Astrocyte (in vitro differentiated cells and primary cell): Measurements from ENCODE around the gene TWIST2. TPM values are rescaled to one million over a fixed set of nuclear protein-coding genes. Genes with fewer than 3 reads are reported as not detected.

Experiments used
- DNase-seq: peaks from one replicate; pipeline ENCODE4 v3.0.0-alpha.2; 2010; ENCODE audit warnings: low read depth
- FAIRE-seq: peaks from 2 replicates; lab custom pipeline; 2011; peaks lifted over from hg19 to GRCh38; lab: Jason Lieb, UNC
- H2AFZ ChIP-seq: 2 replicates; pipeline ENCODE4 v1.6.0; 2012; ENCODE audit warnings: low read depth, low read length, inconsistent platforms
- H3K27ac ChIP-seq: 2 replicates; pipeline ENCODE4 v1.5.1; 2011; ENCODE audit warnings: low read depth, low read length, inconsistent platforms
- H3K27me3 ChIP-seq: 2 replicates; pipeline ENCODE4 v1.6.0; 2011; ENCODE audit warnings: low read length, inconsistent platforms; ENCODE audit not compliant: insufficient read depth
- H3K36me3 ChIP-seq: 2 replicates; pipeline ENCODE4 v1.5.1; 2011; ENCODE audit warnings: low read length, inconsistent platforms; ENCODE audit not compliant: insufficient read depth
- H3K4me1 ChIP-seq: 2 replicates; pipeline ENCODE4 v1.5.1; 2011; ENCODE audit warnings: low read length, inconsistent platforms; ENCODE audit not compliant: insufficient read depth
- H3K4me2 ChIP-seq: 2 replicates; pipeline ENCODE4 v1.6.0; 2012; ENCODE audit warnings: low read length, inconsistent platforms
- H3K4me3 ChIP-seq: 2 replicates; pipeline ENCODE4 v1.5.1; 2011; ENCODE audit warnings: low read depth, mild to moderate bottlenecking, low read length, inconsistent platforms; ENCODE audit not compliant: insufficient read depth
- H3K79me2 ChIP-seq: 2 replicates; pipeline ENCODE4 v1.6.0; 2012; ENCODE audit warnings: mild to moderate bottlenecking, low read length, inconsistent platforms; ENCODE audit not compliant: insufficient read depth
- H3K9ac ChIP-seq: 2 replicates; pipeline ENCODE4 v1.6.0; 2012; ENCODE audit warnings: mild to moderate bottlenecking, low read length, inconsistent platforms
- H3K9me3 ChIP-seq: 2 replicates; pipeline ENCODE4 v1.5.1; 2012; ENCODE audit warnings: low read depth, mild to moderate bottlenecking, low read length, inconsistent platforms; ENCODE audit not compliant: insufficient read depth
- H4K20me1 ChIP-seq: 2 replicates; pipeline ENCODE4 v1.6.0; 2012; ENCODE audit warnings: low read length, inconsistent platforms; ENCODE audit not compliant: insufficient read depth
- H3K27ac Mint-ChIP-seq: one replicate; pipeline ENCODE4 v1.8.0; 2021; ENCODE audit warnings: mild to moderate bottlenecking, mixed read lengths; ENCODE audit not compliant: unreplicated experiment
- H3K27me3 Mint-ChIP-seq: one replicate; pipeline ENCODE4 v1.8.0; 2021; ENCODE audit warnings: low read depth, mixed read lengths; ENCODE audit not compliant: unreplicated experiment
- H3K36me3 Mint-ChIP-seq: one replicate; pipeline ENCODE4 v1.8.0; 2021; ENCODE audit warnings: low read depth, mixed read lengths; ENCODE audit not compliant: unreplicated experiment
- H3K4me1 Mint-ChIP-seq: one replicate; pipeline ENCODE4 v1.8.0; 2021; ENCODE audit warnings: low read depth, mixed read lengths; ENCODE audit not compliant: unreplicated experiment
- H3K4me3 Mint-ChIP-seq: one replicate; pipeline ENCODE4 v1.8.0; 2021; ENCODE audit warnings: mild to moderate bottlenecking, moderate library complexity, mixed read lengths; ENCODE audit not compliant: unreplicated experiment
- H3K9me3 Mint-ChIP-seq: one replicate; pipeline ENCODE4 v1.8.0; 2021; ENCODE audit warnings: mild to moderate bottlenecking, mixed read lengths; ENCODE audit not compliant: unreplicated experiment
- CTCF ChIP-seq: IDR thresholded peaks from 2 replicates; pipeline ENCODE4 v1.5.1; 2011; ENCODE audit warnings: low read depth, mild to moderate bottlenecking, inconsistent platforms, low read length, moderate library complexity; ENCODE audit not compliant: insufficient read depth
- EZH2 ChIP-seq: IDR thresholded peaks from 2 replicates; pipeline ENCODE4 v1.6.1; 2012; ENCODE audit warnings: mild to moderate bottlenecking, low read length, inconsistent platforms; ENCODE audit not compliant: insufficient read depth
- total RNA-seq: library from RNA; stranded (reverse); gene quantifications from 2 replicates; pipeline ENCODE4 v1.2.1, GENCODE V29; 2021

TWIST2 gene
- total RNA-seq, 1 donor from 2014 or later, result 3.2 TPM

GRCh38 chr2:238845583-238846377, 2.1 kb upstream of the TWIST2 start:
- H3K79me2 ChIP-seq, result peaks cover 38% of the 10 kb centered on the region
- H2AFZ ChIP-seq, result peak overlapping the region; percentile 42
- no peaks in the 10 kb centered on the region for H3K9me3 ChIP-seq

GRCh38 chr2:238846378-238846627, 1.6 kb upstream of the TWIST2 start:
- Histone ChIP-seq H3K4me2 (peak overlapping the region; percentile 97), H3K9ac (peak overlapping the region; percentile 83), H3K27me3 (peaks cover 3% of the 10 kb centered on the region), H3K4me3 (peak overlapping the region; percentile 93), H3K36me3 (no peaks in the 10 kb centered on the region), H3K4me1 (peaks cover 14% of the 10 kb centered on the region), H2AFZ (peak overlapping the region; percentile 76), H4K20me1 (peaks cover 20% of the 10 kb centered on the region), H3K9me3 (no peaks in the 10 kb centered on the region), H3K79me2 (peaks cover 43% of the 10 kb centered on the region), H3K27ac (peak overlapping the region; percentile 74)
- TF ChIP-seq CTCF (no peak), EZH2 (no peak)
- no peak overlapping the region for H3K27ac Mint-ChIP-seq
- DNase-seq (no peak), FAIRE-seq (no peak)
- H3K9me3 Mint-ChIP-seq, result peaks cover 2% of the 10 kb centered on the region
- H3K4me1 Mint-ChIP-seq, result no peaks in the 10 kb centered on the region
- no peak overlapping the region for H3K4me3 Mint-ChIP-seq
- H3K27me3 Mint-ChIP-seq, result peaks cover 51% of the 10 kb centered on the region
- no peaks in the 10 kb centered on the region for H3K36me3 Mint-ChIP-seq

More at GRCh38 chr2:238845583-238846377, 2.1 kb upstream of the TWIST2 start:
- Histone ChIP-seq H3K27ac (no peak overlapping the region), H3K4me2 (peak overlapping the region; percentile 97), H3K27me3 (peaks cover 3% of the 10 kb centered on the region), H4K20me1 (peaks cover 15% of the 10 kb centered on the region), H3K36me3 (no peaks in the 10 kb centered on the region), H3K4me3 (peak overlapping the region; percentile 93), H3K4me1 (peaks cover 14% of the 10 kb centered on the region), H3K9ac (peak overlapping the region; percentile 83)
- TF ChIP-seq EZH2, result no peak
- no peak for TF ChIP-seq CTCF
- Mint-ChIP-seq H3K4me3 (no peak overlapping the region), H3K27ac (peak overlapping the region; percentile 58), H3K36me3 (no peaks in the 10 kb centered on the region), H3K27me3 (peaks cover 46% of the 10 kb centered on the region), H3K9me3 (peaks cover under 1% of the 10 kb centered on the region), H3K4me1 (no peaks in the 10 kb centered on the region)
- DNase-seq (no peak), FAIRE-seq (no peak)
